H9 (cell line): ENCODE results near the gene NEGR1. TPM values are rescaled to one million over a fixed set of nuclear protein-coding genes. Genes with fewer than 3 reads are reported as not detected.
A peak's percentile ranks its signal among the peaks of the same experiment; 100 is the strongest.

ENCODE experiments used
- DNase-seq: peaks from one replicate; pipeline ENCODE4 v3.0.0-alpha.2; 2017
- H2AFZ ChIP-seq: one replicate; pipeline ENCODE4 v1.6.1; 2013; ENCODE audit warnings: mild to moderate bottlenecking, low read length, control low read depth, moderate library complexity
- H2AK5ac ChIP-seq: 2 replicates; pipeline ENCODE4 v1.6.1; 2013; ENCODE audit warnings: low read length, control low read depth, mixed read lengths; ENCODE audit not compliant: insufficient read length
- H2BK120ac ChIP-seq: one replicate; pipeline ENCODE4 v1.6.1; 2013; ENCODE audit warnings: low read depth, mild to moderate bottlenecking, low read length, control low read depth, inconsistent platforms; ENCODE audit not compliant: poor library complexity, severe bottlenecking
- H2BK12ac ChIP-seq: 2 replicates; pipeline ENCODE4 v1.6.1; 2013; ENCODE audit warnings: low read length, control low read depth, mixed read lengths, low read depth; ENCODE audit not compliant: insufficient read length
- H2BK15ac ChIP-seq: 2 replicates; pipeline ENCODE4 v1.6.1; 2013; ENCODE audit warnings: low read depth, low read length, control low read depth
- H2BK20ac ChIP-seq: one replicate; pipeline ENCODE4 v1.6.1; 2013; ENCODE audit warnings: low read depth, mild to moderate bottlenecking, low read length, control low read depth, inconsistent platforms; ENCODE audit not compliant: poor library complexity, severe bottlenecking
- H2BK5ac ChIP-seq: 2 replicates; pipeline ENCODE4 v1.6.1; 2013; ENCODE audit warnings: low read length, control low read depth, mixed read lengths; ENCODE audit not compliant: insufficient read length
- H3K14ac ChIP-seq: 2 replicates; pipeline ENCODE4 v1.6.1; 2013; ENCODE audit warnings: low read length, control low read depth; ENCODE audit not compliant: insufficient read depth
- H3K18ac ChIP-seq: 2 replicates; pipeline ENCODE4 v1.6.1; 2013; ENCODE audit warnings: low read depth, mild to moderate bottlenecking, mixed read lengths, low read length, control low read depth; ENCODE audit not compliant: insufficient read length
- H3K23ac ChIP-seq: 2 replicates; pipeline ENCODE4 v1.6.1; 2013; ENCODE audit warnings: low read length, control low read depth, mixed read lengths, low read depth; ENCODE audit not compliant: insufficient read length
- H3K23me2 ChIP-seq: 2 replicates; pipeline ENCODE4 v1.6.1; 2013; ENCODE audit warnings: low read depth, mild to moderate bottlenecking, mixed read lengths, low read length, control low read depth; ENCODE audit not compliant: insufficient read length, poor library complexity, severe bottlenecking
- H3K27ac ChIP-seq: 2 replicates; pipeline ENCODE4 v1.5.1; 2013; ENCODE audit warnings: low read length, control low read depth, mixed read lengths, low read depth; ENCODE audit not compliant: insufficient read length
- H3K27me3 ChIP-seq: 2 replicates; pipeline ENCODE4 v1.6.1; 2013; ENCODE audit warnings: low read length, control low read depth, inconsistent platforms; ENCODE audit not compliant: insufficient read depth
- H3K4ac ChIP-seq: 2 replicates; pipeline ENCODE4 v1.6.1; 2013; ENCODE audit warnings: low read depth, mild to moderate bottlenecking, control low read depth, inconsistent platforms, low read length, moderate library complexity
- H3K4me1 ChIP-seq: 2 replicates; pipeline ENCODE4 v1.6.1; 2013; ENCODE audit warnings: low read length, control low read depth, inconsistent platforms; ENCODE audit not compliant: insufficient read depth
- H3K4me2 ChIP-seq: 2 replicates; pipeline ENCODE4 v1.6.1; 2013; ENCODE audit warnings: low read length, control low read depth, mixed read lengths; ENCODE audit not compliant: insufficient read length, insufficient read depth
- H3K56ac ChIP-seq: 2 replicates; pipeline ENCODE4 v1.6.1; 2013; ENCODE audit warnings: low read depth, mild to moderate bottlenecking, mixed read lengths, low read length, control low read depth; ENCODE audit not compliant: insufficient read length
- H3K79me1 ChIP-seq: 2 replicates; pipeline ENCODE4 v1.6.1; 2013; ENCODE audit warnings: low read depth, mild to moderate bottlenecking, moderate library complexity, low read length, control low read depth, inconsistent platforms; ENCODE audit not compliant: insufficient read depth, poor library complexity, severe bottlenecking
- H3K79me2 ChIP-seq: 2 replicates; pipeline ENCODE4 v1.6.1; 2013; ENCODE audit warnings: low read length, control low read depth, inconsistent platforms; ENCODE audit not compliant: insufficient read depth
- H3K9ac ChIP-seq: 2 replicates; pipeline ENCODE4 v1.6.1; 2013; ENCODE audit warnings: low read length, control low read depth, mixed read lengths; ENCODE audit not compliant: insufficient read length; ENCODE audit errors: extremely low read depth
- H3K9me3 ChIP-seq: one replicate; pipeline ENCODE4 v1.6.1; 2013; ENCODE audit warnings: low read depth, low read length, inconsistent platforms; ENCODE audit not compliant: control insufficient read depth
- H3T11ph ChIP-seq: one replicate; pipeline ENCODE4 v1.6.1; 2013; ENCODE audit warnings: mild to moderate bottlenecking, low read length, control low read depth, inconsistent platforms
- H4K20me1 ChIP-seq: one replicate; pipeline ENCODE4 v1.6.1; 2013; ENCODE audit not compliant: control insufficient read depth, insufficient read length, insufficient read depth
- H4K5ac ChIP-seq: 2 replicates; pipeline ENCODE4 v1.6.1; 2013; ENCODE audit warnings: low read depth, mild to moderate bottlenecking, mixed read lengths, low read length, control low read depth; ENCODE audit not compliant: insufficient read length
- H4K8ac ChIP-seq: replicated peaks from 2 replicates; pipeline ENCODE4 v1.6.1; 2013; ENCODE audit warnings: low read length, control low read depth, mixed read lengths, low read depth; ENCODE audit not compliant: insufficient read length
- H4K91ac ChIP-seq: 2 replicates; pipeline ENCODE4 v1.6.1; 2013; ENCODE audit warnings: low read depth, mild to moderate bottlenecking, moderate library complexity, mixed read lengths, low read length, control low read depth; ENCODE audit not compliant: insufficient read length
- H3K27ac Mint-ChIP-seq, 3 experiments: 2 replicates in 2 of 3; 3 replicates in 1 of 3; pipeline ENCODE4 v1.8.0; 2020 to 2021; ENCODE audit warnings: mixed read lengths in 3 of 3, mild to moderate bottlenecking in 1 of 3, moderate library complexity in 1 of 3
- H3K27me3 Mint-ChIP-seq: 2 replicates; pipeline ENCODE4 v1.8.0; 2021; ENCODE audit warnings: low read depth, mild to moderate bottlenecking, moderate library complexity, mixed read lengths
- H3K36me3 Mint-ChIP-seq, 3 experiments: 2 replicates in 2 of 3; 3 replicates in 1 of 3; pipeline ENCODE4 v1.8.0; 2020 to 2021; ENCODE audit warnings: low read depth in 3 of 3, mixed read lengths in 3 of 3; ENCODE audit not compliant: insufficient read depth in 1 of 3
- H3K4me1 Mint-ChIP-seq, 2 experiments: 2 replicates each; pipeline ENCODE4 v1.8.0; 2020; ENCODE audit warnings: mixed read lengths in 2 of 2
- H3K4me3 Mint-ChIP-seq, 2 experiments: 2 replicates in 1 of 2; 3 replicates in 1 of 2; pipeline ENCODE4 v1.8.0; 2020 to 2021; ENCODE audit warnings: mild to moderate bottlenecking in 2 of 2, mixed read lengths in 2 of 2, moderate library complexity in 1 of 2
- H3K9me3 Mint-ChIP-seq, 2 experiments: 2 replicates in 1 of 2; 3 replicates in 1 of 2; pipeline ENCODE4 v1.8.0; 2020; ENCODE audit warnings: mild to moderate bottlenecking in 2 of 2, mixed read lengths in 2 of 2, moderate library complexity in 1 of 2
- CTCF ChIP-seq: fragments of 200-600 bp; sonication (generic); conservative IDR thresholded peaks from 3 replicates; pipeline ENCODE4 v1.8.0; 2021; ENCODE audit warnings: antibody characterized with exemption, mild to moderate bottlenecking
- total RNA-seq: library from RNA; stranded (reverse); gene quantifications from 2 replicates; pipeline ENCODE4 v1.2.1, GENCODE V29; 2021

The NEGR1 gene
- total RNA-seq, 1 experiment from 2014 or later, result 0.13 TPM

- no peaks in the 10 kb centered on the region for H3K27me3 Mint-ChIP-seq
- no peaks in the 10 kb centered on the region for H3K4me1 ChIP-seq
- no peaks in the 10 kb centered on the region for H3K23me2 ChIP-seq
- H3K14ac ChIP-seq, result no peak overlapping the region
- no peak overlapping the region for H3K9ac ChIP-seq
- no peak overlapping the region for H4K5ac ChIP-seq
- H2BK120ac ChIP-seq, result no peak overlapping the region
- no peak overlapping the region for H3K18ac ChIP-seq
- H3K4me1 Mint-ChIP-seq, result peaks cover 6 to 8% of the 10 kb centered on the region in 2 experiments
- H3K36me3 Mint-ChIP-seq, result no peaks in the 10 kb centered on the region
- no peak overlapping the region for H2BK5ac ChIP-seq
- no peak overlapping the region for H3K4me2 ChIP-seq
- H4K91ac ChIP-seq, result no peak overlapping the region
- H3K27me3 ChIP-seq, result no peaks in the 10 kb centered on the region
- H3K79me1 ChIP-seq, result no peaks in the 10 kb centered on the region
- H2AK5ac ChIP-seq, result no peak overlapping the region
- DNase-seq, result no peak
- no peak overlapping the region for H3T11ph ChIP-seq
- H3K4me3 Mint-ChIP-seq, result no peak overlapping the region
- H3K79me2 ChIP-seq, result no peaks in the 10 kb centered on the region
- H3K56ac ChIP-seq, result no peak overlapping the region
- H2BK15ac ChIP-seq, result no peak overlapping the region
- H3K27ac ChIP-seq, result no peak overlapping the region
- no peak overlapping the region for H4K8ac ChIP-seq
- H3K9me3 Mint-ChIP-seq, result no peaks in the 10 kb centered on the region
- H2BK20ac ChIP-seq, result no peak overlapping the region
- H2AFZ ChIP-seq, result no peak overlapping the region
- no peaks in the 10 kb centered on the region for H3K9me3 ChIP-seq
- no peak overlapping the region for H3K4ac ChIP-seq
- no peaks in the 10 kb centered on the region for H4K20me1 ChIP-seq
- TF ChIP-seq CTCF, result peak; percentile 36; the same call in 2 of the 3 replicates
- H2BK12ac ChIP-seq, result no peak overlapping the region
- no peak overlapping the region for H3K23ac ChIP-seq
- H3K27ac Mint-ChIP-seq, result no peak overlapping the region; a peak in 1 of 7 replicates
Measured at GRCh38 chr1:71796006-71796405, 486.3 kb downstream of the NEGR1 start.
